ENCODE data around the gene AP3S2.
A peak's percentile ranks its signal among the peaks of the same experiment; 100 is the strongest.

The AP3S2 gene

DNA sequence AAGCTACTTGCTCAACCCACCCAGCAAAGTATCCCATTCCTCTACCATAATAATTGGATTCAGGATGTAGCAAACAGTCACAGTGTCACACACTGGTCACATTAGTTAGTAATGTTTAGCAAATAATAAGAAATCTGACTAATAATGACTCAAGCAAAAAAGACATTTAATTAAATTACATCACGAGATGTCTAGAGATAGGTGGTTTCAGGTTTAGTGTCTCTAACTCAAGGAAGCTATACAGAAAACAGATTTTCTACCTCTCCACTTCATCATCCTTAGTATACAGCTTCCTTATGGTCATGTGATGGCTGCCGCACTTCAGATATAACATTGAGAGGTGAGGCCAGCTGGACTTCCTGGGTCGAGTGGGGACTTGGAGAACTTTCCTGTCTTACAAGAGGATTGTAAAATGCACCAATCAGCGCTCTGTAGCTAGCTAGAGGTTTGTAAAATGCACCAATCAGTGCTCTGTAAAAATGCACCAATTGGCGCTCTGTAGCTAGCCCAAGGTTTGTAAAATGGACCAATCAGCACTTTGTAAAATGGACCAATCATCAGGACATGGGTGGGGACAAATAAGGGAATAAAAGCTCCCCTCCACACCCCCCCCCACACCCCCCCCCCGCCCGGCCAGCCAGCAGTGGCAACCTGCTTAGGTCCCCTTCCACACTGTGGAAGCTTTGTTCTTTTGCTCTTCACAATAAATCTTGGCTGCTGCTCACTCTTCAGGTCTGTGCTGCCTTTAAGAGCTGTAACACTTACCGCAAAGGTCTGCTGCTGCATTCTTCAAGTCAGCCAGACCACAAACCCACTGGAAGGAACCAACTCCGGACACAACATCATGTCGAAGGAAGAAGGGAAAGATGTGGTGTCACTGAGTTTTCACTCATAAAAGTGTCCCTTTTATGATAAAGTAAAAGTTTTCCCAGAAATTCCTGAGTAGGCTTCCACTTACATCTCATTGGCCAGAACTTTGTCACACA, 43.9 kb upstream of the AP3S2 start:
- Histone ChIP-seq H3K36me3 (replicated peaks; ENCODE audit: insufficient read depth, low read length) (no peaks in the 10 kb centered on the region), H3K9ac (ENCODE audit: low read length) (no peak overlapping the region), H2AFZ (ENCODE audit: low read length) (no peak overlapping the region), H3K4me3 (ENCODE audit: low read length) (no peak overlapping the region), H4K20me1 (ENCODE audit: insufficient read depth, low read length) (no peaks in the 10 kb centered on the region), H3K9me3 (replicated peaks; ENCODE audit: insufficient read depth, low read length) (no peaks in the 10 kb centered on the region), H3K4me1 (ENCODE audit: low read length) (peaks cover 4% of the 10 kb centered on the region; the same call in 1 of the 2 replicates), H3K79me2 (ENCODE audit: low read length) (no peaks in the 10 kb centered on the region), H3F3A (ENCODE audit: insufficient read depth, low read length) (no peaks in the 10 kb centered on the region), H3K4me2 (ENCODE audit: low read depth, low read length) (no peak overlapping the region), H3K27ac (ENCODE audit: low read length) (no peak overlapping the region), H3K27me3 (replicated peaks; ENCODE audit: insufficient read depth, low read length) (no peaks in the 10 kb centered on the region), H3K9me2 (replicated peaks; ENCODE audit: insufficient read depth, low read length) (no peaks in the 10 kb centered on the region)
- TF ChIP-seq EZH2phosphoT487 (IDR thresholded peaks at IDR 0.05; ENCODE audit: low read length) (no peak), EZH2 (optimal IDR thresholded peaks at IDR 0.05; ENCODE audit: low read depth, low read length) (no peak)
- TF ChIP-seq, protein P1, sequence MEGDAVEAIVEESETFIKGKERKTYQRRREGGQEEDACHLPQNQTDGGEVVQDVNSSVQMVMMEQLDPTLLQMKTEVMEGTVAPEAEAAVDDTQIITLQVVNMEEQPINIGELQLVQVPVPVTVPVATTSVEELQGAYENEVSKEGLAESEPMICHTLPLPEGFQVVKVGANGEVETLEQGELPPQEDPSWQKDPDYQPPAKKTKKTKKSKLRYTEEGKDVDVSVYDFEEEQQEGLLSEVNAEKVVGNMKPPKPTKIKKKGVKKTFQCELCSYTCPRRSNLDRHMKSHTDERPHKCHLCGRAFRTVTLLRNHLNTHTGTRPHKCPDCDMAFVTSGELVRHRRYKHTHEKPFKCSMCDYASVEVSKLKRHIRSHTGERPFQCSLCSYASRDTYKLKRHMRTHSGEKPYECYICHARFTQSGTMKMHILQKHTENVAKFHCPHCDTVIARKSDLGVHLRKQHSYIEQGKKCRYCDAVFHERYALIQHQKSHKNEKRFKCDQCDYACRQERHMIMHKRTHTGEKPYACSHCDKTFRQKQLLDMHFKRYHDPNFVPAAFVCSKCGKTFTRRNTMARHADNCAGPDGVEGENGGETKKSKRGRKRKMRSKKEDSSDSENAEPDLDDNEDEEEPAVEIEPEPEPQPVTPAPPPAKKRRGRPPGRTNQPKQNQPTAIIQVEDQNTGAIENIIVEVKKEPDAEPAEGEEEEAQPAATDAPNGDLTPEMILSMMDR (IDR thresholded peaks at IDR 0.05; ENCODE audit: low read length), result no peak
- no peak for DNase-seq

DNA sequence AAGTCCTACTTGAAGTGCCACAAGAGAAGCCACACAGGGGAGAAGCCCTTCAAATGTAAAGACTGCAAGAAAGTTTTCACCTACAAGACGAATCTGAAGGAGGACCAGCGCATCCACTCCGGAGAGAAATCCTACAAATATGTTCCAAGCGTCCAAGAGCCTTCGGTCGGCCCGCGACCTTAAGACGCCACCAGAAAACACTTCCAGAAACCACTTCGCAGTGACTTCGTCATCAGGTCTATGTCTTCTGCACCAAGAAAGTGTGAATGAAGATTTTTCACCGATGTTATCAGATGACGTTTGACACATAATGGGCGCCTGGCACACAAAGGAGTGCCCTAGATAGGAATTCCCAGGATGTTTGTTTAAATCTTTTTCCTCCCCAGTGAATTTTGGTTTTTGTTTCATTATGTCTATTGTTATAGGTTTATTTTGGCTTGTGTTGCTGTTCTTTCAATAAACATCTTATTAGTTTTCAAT, 43.0 kb upstream of the AP3S2 start:
- peaks cover 4% of the 10 kb centered on the region; the same call in 1 of the 2 replicates for H3K4me1 ChIP-seq (ENCODE audit: low read length)
- no peaks in the 10 kb centered on the region for H3K9me3 ChIP-seq (replicated peaks; ENCODE audit: insufficient read depth, low read length)
- H3K4me3 ChIP-seq (ENCODE audit: low read length), result no peak overlapping the region

DNA sequence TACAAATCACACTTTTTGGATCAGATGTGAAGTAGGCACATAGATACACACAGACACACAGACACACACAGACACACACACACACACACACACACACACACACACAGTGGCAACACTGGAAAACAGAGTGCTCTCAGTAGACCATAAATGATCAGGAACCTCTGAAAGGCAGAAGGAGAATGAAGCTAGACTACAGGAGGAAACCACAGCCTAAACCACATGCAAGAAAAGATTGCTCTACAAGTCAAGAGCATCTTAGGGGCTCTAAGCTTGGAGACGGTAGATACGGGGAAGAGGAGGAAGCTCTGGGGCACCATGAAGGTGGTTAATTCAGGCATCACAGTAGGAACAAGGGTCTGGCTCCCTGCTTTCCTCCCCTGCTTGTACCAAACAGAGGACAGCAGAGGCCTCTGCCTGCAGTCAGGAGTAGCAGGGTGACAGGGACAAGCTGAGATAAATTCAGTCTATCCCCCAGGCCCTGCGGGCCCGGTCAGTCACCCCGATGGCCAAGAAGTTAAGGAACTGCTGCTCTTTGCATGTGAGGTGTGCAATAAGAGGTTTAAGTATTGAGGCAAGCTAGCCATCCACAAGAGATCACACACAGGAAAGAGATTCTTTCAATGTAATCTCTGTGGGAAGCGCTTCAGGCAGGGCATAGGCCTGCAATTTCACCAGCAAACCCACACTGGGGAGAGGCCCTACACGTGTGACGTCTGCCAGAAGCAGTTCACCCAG, 42.4 kb upstream of the AP3S2 start:
- no peak overlapping the region for H3K9ac ChIP-seq (ENCODE audit: low read length)
- no peaks in the 10 kb centered on the region for H3K36me3 ChIP-seq (replicated peaks; ENCODE audit: insufficient read depth, low read length)
- H3K27me3 ChIP-seq (replicated peaks; ENCODE audit: insufficient read depth, low read length), result no peaks in the 10 kb centered on the region
- no peaks in the 10 kb centered on the region for H3K79me2 ChIP-seq (ENCODE audit: low read length)
- H3K27ac ChIP-seq (ENCODE audit: low read length), result no peak overlapping the region
- no peaks in the 10 kb centered on the region for H3K9me3 ChIP-seq (replicated peaks; ENCODE audit: insufficient read depth, low read length)
- no peaks in the 10 kb centered on the region for H4K20me1 ChIP-seq (ENCODE audit: insufficient read depth, low read length)
- peaks cover 4% of the 10 kb centered on the region; the same call in 1 of the 2 replicates for H3K4me1 ChIP-seq (ENCODE audit: low read length)
- no peaks in the 10 kb centered on the region for H3F3A ChIP-seq (ENCODE audit: insufficient read depth, low read length)
- no peak overlapping the region for H3K4me2 ChIP-seq (ENCODE audit: low read depth, low read length)
- H3K4me3 ChIP-seq (ENCODE audit: low read length), result no peak overlapping the region
- no peaks in the 10 kb centered on the region for H3K9me2 ChIP-seq (replicated peaks; ENCODE audit: insufficient read depth, low read length)
- TF ChIP-seq EZH2phosphoT487 (IDR thresholded peaks at IDR 0.05; ENCODE audit: low read length) (no peak), EZH2 (optimal IDR thresholded peaks at IDR 0.05; ENCODE audit: low read depth, low read length) (no peak)
- TF ChIP-seq, protein P1 (IDR thresholded peaks at IDR 0.05; ENCODE audit: low read length), result no peak
- H2AFZ ChIP-seq (ENCODE audit: low read length), result no peak overlapping the region
- DNase-seq, result peak; percentile 45

More for the DNA sequence above, 43.0 kb upstream of the AP3S2 start:
- no peak for DNase-seq
- H3K27me3 ChIP-seq (replicated peaks; ENCODE audit: insufficient read depth, low read length), result no peaks in the 10 kb centered on the region
- TF ChIP-seq, protein P1 (IDR thresholded peaks at IDR 0.05; ENCODE audit: low read length), result no peak
- no peak for TF ChIP-seq EZH2phosphoT487 (IDR thresholded peaks at IDR 0.05; ENCODE audit: low read length)
- no peak for TF ChIP-seq EZH2 (optimal IDR thresholded peaks at IDR 0.05; ENCODE audit: low read depth, low read length)
- H3K4me2 ChIP-seq (ENCODE audit: low read depth, low read length), result no peak overlapping the region
- H3K36me3 ChIP-seq (replicated peaks; ENCODE audit: insufficient read depth, low read length), result no peaks in the 10 kb centered on the region
- no peaks in the 10 kb centered on the region for H3K79me2 ChIP-seq (ENCODE audit: low read length)
- H2AFZ ChIP-seq (ENCODE audit: low read length), result no peak overlapping the region
- no peaks in the 10 kb centered on the region for H3K9me2 ChIP-seq (replicated peaks; ENCODE audit: insufficient read depth, low read length)
- H3K9ac ChIP-seq (ENCODE audit: low read length), result no peak overlapping the region
- no peak overlapping the region for H3K27ac ChIP-seq (ENCODE audit: low read length)
- no peaks in the 10 kb centered on the region for H3F3A ChIP-seq (ENCODE audit: insufficient read depth, low read length)
- no peaks in the 10 kb centered on the region for H4K20me1 ChIP-seq (ENCODE audit: insufficient read depth, low read length)
